SK-N-SH treated with all-trans-retinoic acid at 6 μM for 48 hours (cell line): Measurements from ENCODE around the gene AGAP4.
"Not testable (repeated sequence)": the region's sequence is repeated elsewhere in the genome, so short reads cannot be mapped to it uniquely, and the experiment has no call there.

ENCODE experiments used
- ATAC-seq: fragments of 200-7000 bp; cut with Tn5 transposase; 3 replicates; pipeline ENCODE4 v1.9.1; 2020; ENCODE audit warnings: mild to moderate bottlenecking, moderate library complexity
- ARNTL ChIP-seq: fragments of 450-650 bp; formaldehyde crosslinking; IDR thresholded peaks from 2 replicates; pipeline ENCODE4 v1.5.0; 2020; ENCODE audit warnings: low read depth, mild to moderate bottlenecking, moderate library complexity, borderline replicate concordance
- BACH2 ChIP-seq: fragments of 250-450 bp; sonication (Bioruptor Pico); IDR thresholded peaks from 2 replicates; pipeline ENCODE4 v1.9.0; 2021; ENCODE audit warnings: mild to moderate bottlenecking, borderline replicate concordance
- CSDC2 ChIP-seq: fragments of 250-450 bp; sonication (Bioruptor Pico); IDR thresholded peaks from 2 replicates; pipeline ENCODE4 v1.5.0; 2020; ENCODE audit warnings: mild to moderate bottlenecking, moderate library complexity
- CSRNP3 ChIP-seq: fragments of 250-450 bp; sonication (Bioruptor Pico); IDR thresholded peaks from 2 replicates; pipeline ENCODE4 v1.5.1; 2021; ENCODE audit warnings: mild to moderate bottlenecking, moderate library complexity
- ESRRG ChIP-seq: fragments of 250-450 bp; sonication (Bioruptor Pico); IDR thresholded peaks from 2 replicates; pipeline ENCODE4 v1.6.1; 2021; ENCODE audit warnings: mild to moderate bottlenecking
- GLIS3 ChIP-seq: fragments of 250-450 bp; sonication (Bioruptor Pico); IDR thresholded peaks from 2 replicates; pipeline ENCODE4 v1.5.0; 2020; ENCODE audit warnings: mild to moderate bottlenecking, moderate library complexity
- ISL1 ChIP-seq: fragments of 250-450 bp; sonication (Bioruptor Pico); IDR thresholded peaks from 2 replicates; pipeline ENCODE4 v2.1.2; 2022; ENCODE audit warnings: mild to moderate bottlenecking, moderate library complexity
- OSR1 ChIP-seq: fragments of 250-450 bp; sonication (Bioruptor Pico); IDR thresholded peaks from 2 replicates; pipeline ENCODE4 v1.8.0; 2022; ENCODE audit warnings: moderate library complexity, mild to moderate bottlenecking, inconsistent platforms
- PATZ1 ChIP-seq: fragments of 250-450 bp; sonication (Bioruptor Pico); IDR thresholded peaks from 2 replicates; pipeline ENCODE4 v1.8.0; 2020; ENCODE audit warnings: mild to moderate bottlenecking, moderate library complexity, borderline replicate concordance
- POU6F1 ChIP-seq: fragments of 250-450 bp; sonication (Bioruptor Pico); IDR thresholded peaks from 2 replicates; pipeline ENCODE4 v1.8.0; 2021; ENCODE audit warnings: low read depth, mild to moderate bottlenecking, moderate library complexity, borderline replicate concordance
- PPARA ChIP-seq: fragments of 250-450 bp; sonication (Bioruptor Pico); IDR thresholded peaks from 2 replicates; pipeline ENCODE4 v1.5.0; 2020; ENCODE audit warnings: mild to moderate bottlenecking, borderline replicate concordance
- RARB ChIP-seq: fragments of 250-450 bp; sonication (Bioruptor Pico); IDR thresholded peaks from 2 replicates; pipeline ENCODE4 v1.8.0; 2021; ENCODE audit warnings: mild to moderate bottlenecking, moderate library complexity
- TCF4 ChIP-seq: fragments of 250-450 bp; sonication (Bioruptor Pico); IDR thresholded peaks from 2 replicates; pipeline ENCODE4 v1.8.0; 2021; ENCODE audit warnings: mild to moderate bottlenecking, moderate library complexity, borderline replicate concordance
- TOX ChIP-seq: fragments of 250-450 bp; sonication (Bioruptor Pico); IDR thresholded peaks from 2 replicates; pipeline ENCODE4 v1.8.0; 2021; ENCODE audit warnings: mild to moderate bottlenecking, moderate library complexity, borderline replicate concordance
- ZC3H10 ChIP-seq: fragments of 250-450 bp; sonication (Bioruptor Pico); IDR thresholded peaks from 2 replicates; pipeline ENCODE4 v1.5.1; 2021; ENCODE audit warnings: mild to moderate bottlenecking, moderate library complexity
- ZFP30 ChIP-seq: fragments of 450-650 bp; formaldehyde crosslinking; IDR thresholded peaks from 2 replicates; pipeline ENCODE4 v1.5.0; 2022; ENCODE audit warnings: mild to moderate bottlenecking, moderate library complexity
- ZNF565 ChIP-seq: fragments of 450-650 bp; formaldehyde crosslinking; conservative IDR thresholded peaks from 2 replicates; pipeline ENCODE4 v1.5.0; 2020; ENCODE audit warnings: low read depth, mild to moderate bottlenecking, moderate library complexity
- ZNF70 ChIP-seq: fragments of 450-650 bp; formaldehyde crosslinking; IDR thresholded peaks from 2 replicates; pipeline ENCODE4 v1.5.0; 2020; ENCODE audit warnings: mild to moderate bottlenecking, moderate library complexity
- ZNF8 ChIP-seq: fragments of 450-650 bp; formaldehyde crosslinking; IDR thresholded peaks from 2 replicates; pipeline ENCODE4 v1.5.0; 2020; ENCODE audit warnings: mild to moderate bottlenecking, moderate library complexity

AGAP4 gene

DNA sequence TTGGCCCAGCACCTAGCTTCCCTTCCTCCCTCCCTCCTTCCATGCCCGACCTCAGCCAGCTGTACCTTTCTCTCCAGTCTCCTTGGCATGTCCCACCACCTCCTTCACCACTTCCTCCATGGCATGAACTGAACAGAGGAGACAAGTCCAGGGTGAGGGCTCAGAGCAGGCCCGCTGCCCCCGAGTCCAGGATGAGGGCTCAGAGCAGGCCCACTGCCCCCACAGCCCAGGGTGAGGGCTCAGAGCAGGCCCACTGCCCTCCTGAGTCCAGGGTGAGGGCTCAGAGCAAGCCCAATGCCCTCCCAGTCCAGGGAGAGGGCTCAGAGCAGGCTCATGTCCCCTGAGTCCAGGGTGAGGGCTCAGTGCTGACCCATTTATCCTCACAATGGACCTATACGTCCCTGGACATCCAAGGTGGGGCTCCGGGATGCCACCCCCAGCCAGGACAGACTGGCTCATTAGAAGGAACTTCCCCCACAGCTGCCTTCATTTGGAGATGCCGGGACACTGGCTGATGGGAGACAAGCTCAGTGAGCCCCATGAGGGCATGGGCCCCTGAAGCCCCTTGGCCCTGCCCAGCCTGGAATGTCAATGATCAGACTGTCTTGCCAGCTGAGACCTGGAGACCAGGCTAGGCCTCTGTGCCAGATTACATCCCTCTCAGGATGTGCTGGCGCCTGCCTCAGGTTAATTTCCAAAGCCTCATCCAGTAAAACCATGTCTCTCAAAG is 30.0 kb downstream of the AGAP4 start (continued):
- TF ChIP-seq CSRNP3 (CRISPR knock-in tag), result no peak
- no peak for TF ChIP-seq GLIS3 (CRISPR knock-in tag)
- no peak for TF ChIP-seq ZC3H10 (CRISPR knock-in tag)
- no peak for TF ChIP-seq ESRRG (CRISPR knock-in tag)
- no peak for TF ChIP-seq PPARA (CRISPR knock-in tag)
- no peak for TF ChIP-seq ISL1 (CRISPR knock-in tag)
- no peak for TF ChIP-seq RARB
- no peak for TF ChIP-seq POU6F1 (CRISPR knock-in tag)
- TF ChIP-seq ZFP30 (CRISPR knock-in tag), result no peak
- no peak for TF ChIP-seq TOX (CRISPR knock-in tag)
- TF ChIP-seq, all 23 proteins: peak for 0

DNA sequence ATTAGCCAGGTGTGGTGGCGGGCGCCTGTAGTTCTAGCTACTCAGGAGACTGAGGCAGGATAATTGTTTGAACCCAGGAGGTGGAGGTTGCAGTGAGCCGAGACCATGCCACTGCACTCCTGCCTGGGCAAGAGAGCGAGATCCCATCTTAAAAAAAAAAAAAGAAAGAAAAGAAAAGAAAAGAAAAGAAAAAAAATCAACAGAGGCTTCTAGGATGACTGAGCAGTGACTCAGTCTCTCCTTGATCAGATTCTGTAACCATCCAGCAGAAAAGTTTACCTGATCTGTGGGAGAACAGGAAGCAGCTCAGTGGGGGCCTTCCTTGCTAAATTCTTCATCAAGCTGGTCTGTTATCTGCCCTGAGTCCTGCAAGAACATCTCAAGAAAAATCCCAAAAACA is 33.2 kb downstream of the AGAP4 start:
- ATAC-seq, result not testable (repeated sequence)

DNA sequence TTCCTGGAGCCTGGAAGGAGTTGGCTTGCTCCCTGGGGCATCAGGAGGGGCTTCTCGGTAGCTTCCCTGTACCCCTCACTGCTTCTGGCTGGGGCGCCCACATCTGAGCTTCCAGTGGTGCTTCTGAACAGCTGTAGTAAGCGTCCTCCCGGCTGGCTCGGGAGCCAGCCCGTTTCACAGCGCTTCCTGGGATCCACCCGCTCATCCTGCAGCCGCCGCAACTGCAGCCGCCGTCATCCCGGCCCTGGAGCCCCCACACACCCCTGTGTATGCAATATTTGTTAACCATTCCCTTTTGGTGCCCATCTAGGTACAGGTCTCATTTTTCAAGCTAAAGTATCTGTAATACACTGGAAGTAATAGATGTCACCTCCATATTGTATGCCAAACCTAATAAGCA is 34.3 kb downstream of the AGAP4 start:
- not testable (repeated sequence) for ATAC-seq

DNA sequence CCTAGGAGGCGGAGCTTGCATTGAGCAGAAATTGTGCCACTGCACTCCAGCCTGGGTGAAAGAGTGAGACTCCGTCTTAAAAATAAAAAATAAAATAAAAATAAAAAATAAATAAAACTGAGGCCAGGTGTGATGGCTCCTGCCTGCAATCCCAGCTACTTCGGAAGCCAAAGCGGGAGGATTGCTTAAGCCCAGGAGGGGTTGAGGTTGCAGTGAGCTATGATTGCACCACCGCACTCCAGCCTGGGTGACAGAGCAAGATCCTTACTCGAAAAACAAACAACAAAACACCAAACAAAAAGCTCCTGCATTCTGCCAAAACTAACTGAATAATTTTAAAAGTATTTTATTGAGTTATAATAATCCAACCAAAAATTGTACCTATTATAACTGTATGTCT is 36.2 kb downstream of the AGAP4 start:
- TF ChIP-seq ZNF70 (CRISPR knock-in tag) (no peak), BACH2 (CRISPR knock-in tag) (no peak), TCF4 (no peak), ZNF565 (CRISPR knock-in tag) (no peak), OSR1 (no peak), ARNTL (CRISPR knock-in tag) (no peak), ZNF8 (CRISPR knock-in tag) (no peak)
- no peak for ATAC-seq

GRCh38 chr10:45809837-45810236 is 37.5 kb downstream of the AGAP4 start:
- TF ChIP-seq PATZ1 (CRISPR knock-in tag) (no peak), ARNTL (CRISPR knock-in tag) (no peak), ESRRG (CRISPR knock-in tag) (no peak), ZNF565 (CRISPR knock-in tag) (no peak), CSDC2 (no peak)
- TF ChIP-seq, all 23 proteins: peak for 0
- ATAC-seq, result peak; percentile 91

- not testable (repeated sequence) for ATAC-seq
Observed at GRCh38 chr10:45804996-45805395, 42.3 kb downstream of the AGAP4 start.

GRCh38 chr10:45803060-45804010 is 44.0 kb downstream of the AGAP4 start:
- peak; percentile 27 for ATAC-seq

DNA sequence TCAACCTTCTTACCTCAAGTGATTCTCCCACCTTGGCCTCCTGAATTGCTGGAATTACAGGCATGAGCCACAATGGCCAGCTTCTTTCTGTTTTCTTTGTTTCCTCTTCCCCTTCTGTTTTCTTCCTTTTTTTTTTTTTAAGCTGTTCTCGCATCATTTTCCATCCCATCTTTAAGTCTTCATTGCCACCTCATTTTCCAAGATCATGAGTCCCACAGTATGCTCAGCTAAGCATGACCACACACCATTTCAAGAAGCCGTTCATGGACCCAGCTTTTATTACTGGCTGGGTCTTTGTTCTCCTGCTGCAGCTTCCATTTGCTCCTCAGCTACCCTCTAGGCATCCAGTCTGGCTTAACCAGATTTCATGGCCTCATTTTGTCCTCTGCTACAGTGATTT is 52.5 kb downstream of the AGAP4 start:
- ATAC-seq, result not testable (repeated sequence)

GRCh38 chr10:45790694-45791426 is 56.4 kb downstream of the AGAP4 start:
- not testable (repeated sequence) for ATAC-seq

GRCh38 chr10:45789991-45790390 is 57.3 kb downstream of the AGAP4 start:
- ATAC-seq, result not testable (repeated sequence)

- ATAC-seq, result not testable (repeated sequence)
Observed at GRCh38 chr10:45787212-45787741, 60.0 kb downstream of the AGAP4 start.
